GM18507 (cell line): Measurements from ENCODE around the gene SCGB1A1.

Source experiments
- DNase-seq: peaks from one replicate; pipeline ENCODE4 v3.0.0; 2011; ENCODE audit warnings: low read depth; ENCODE audit not compliant: insufficient read length; ENCODE audit errors: extremely low spot score
- FAIRE-seq: peaks from 2 replicates; lab custom pipeline; 2011; peaks lifted over from hg19 to GRCh38; lab: Jason Lieb, UNC

The SCGB1A1 gene

GRCh38 chr11:62466444-62466843 is 47.6 kb downstream of the SCGB1A1 start:
- FAIRE-seq (no peak), DNase-seq (no peak)

GRCh38 chr11:62468577-62468976 is 49.7 kb downstream of the SCGB1A1 start:
- FAIRE-seq = no peak
- DNase-seq = no peak

- FAIRE-seq (no peak), DNase-seq (no peak)
Observed at GRCh38 chr11:62471603-62472002, 52.8 kb downstream of the SCGB1A1 start.

GRCh38 chr11:62472063-62472884 is 53.4 kb downstream of the SCGB1A1 start:
- FAIRE-seq (no peak), DNase-seq (no peak)
